Testis (tissue), 3 donors: Measurements from ENCODE around the gene EOGT. TPM values are rescaled to one million over a fixed set of nuclear protein-coding genes. Genes with fewer than 3 reads are reported as not detected.

Experiments
- DNase-seq: peaks from one replicate; pipeline ENCODE4 v3.0.0-alpha.2; 2019
- H3K27ac ChIP-seq, 2 donors: fragments of 200-600 bp; sonication (generic); one replicate each; pipeline ENCODE4 v1.5.1; 2019
- H3K27me3 ChIP-seq: fragments of 200-600 bp; sonication (generic); one replicate; pipeline ENCODE4 v1.5.1; 2019
- H3K36me3 ChIP-seq: fragments of 200-600 bp; sonication (generic); one replicate; pipeline ENCODE4 v1.5.1; 2017; ENCODE audit warnings: low read depth; ENCODE audit errors: missing control alignments
- H3K4me1 ChIP-seq: fragments of 200-600 bp; sonication (generic); one replicate; pipeline ENCODE4 v1.5.1; 2019
- H3K4me3 ChIP-seq, 2 donors: fragments of 200-600 bp; sonication (generic); one replicate each; pipeline ENCODE4 v1.5.1; 2017 to 2019
- H3K9me3 ChIP-seq: fragments of 200-600 bp; sonication (generic); one replicate; pipeline ENCODE4 v1.5.1; 2017
- POLR2A ChIP-seq: fragments of 450-650 bp; IDR thresholded peaks from one replicate; pipeline ENCODE4 v1.6.1; 2017; ENCODE audit warnings: antibody characterized with exemption, mild to moderate bottlenecking, moderate library complexity
- WGBS, 2 donors: methylation state at CpG; one replicate each; pipeline ENCODE4 v1.1.5; 2018; 5-methylcytosine and 5-hydroxymethylcytosine counted together
- intact Hi-C: fragments of 100-400 bp; cut with DNase I; formaldehyde crosslinking; loops from one replicate; pipeline ENCODE4 v1.15.1; 2023; ENCODE audit warnings: low total_unique reads
- microRNA counts, 2 donors: library from miRNA; unstranded; fragments of <30 nt; microRNA quantifications; one replicate each; lab custom pipeline; 2016
- microRNA-seq, 2 donors: library from miRNA; unstranded; fragments of <30 nt; microRNA quantifications; one replicate each; pipeline ENCODE4, GENCODE V29; 2016; ENCODE audit warnings: borderline number of aligned reads in 2 of 2, borderline replicate concordance in 1 of 2
- polyA plus RNA-seq: library from polyadenylated mRNA; stranded (reverse); fragments of 350-450 nt; fragmentation: Illumina TruSeq; extraction: RNeasy Lipid Tissue Mini Kit (QIAGEN cat#74804); gene quantifications from one replicate; pipeline ENCODE4 v1.2.3, GENCODE V29; 2014; ENCODE audit warnings: low read depth, low replicate concordance; ENCODE audit not compliant: insufficient read depth
- small RNA-seq, 2 donors: library from RNA; depleted of rRNA; stranded (forward); fragments of <200 nt; gene quantifications; one replicate each; pipeline ENCODE3, GENCODE V24; 2016
- total RNA-seq, 2 donors: library from RNA; depleted of rRNA; stranded (reverse); fragments of >200 nt; gene quantifications; one replicate each; pipeline ENCODE4 v1.2.3, GENCODE V29; 2016
- TF ChIP-seq, protein P1 (sequence below), 3 experiments: fragments of 450-650 bp in 2 of 3; fragments of 200-600 bp in 1 of 3; sonication (generic) in 1 of 3; IDR thresholded peaks; one replicate each; pipeline ENCODE4 v1.5.1; 2016 to 2019; ENCODE audit warnings: antibody characterized with exemption in 3 of 3, mild to moderate bottlenecking in 2 of 3, moderate library complexity in 1 of 3

EOGT gene
- total and polyA plus RNA-seq, 3 donors from 2014 or later = 15.0 to 22.7 (median 16.6) TPM

DNA sequence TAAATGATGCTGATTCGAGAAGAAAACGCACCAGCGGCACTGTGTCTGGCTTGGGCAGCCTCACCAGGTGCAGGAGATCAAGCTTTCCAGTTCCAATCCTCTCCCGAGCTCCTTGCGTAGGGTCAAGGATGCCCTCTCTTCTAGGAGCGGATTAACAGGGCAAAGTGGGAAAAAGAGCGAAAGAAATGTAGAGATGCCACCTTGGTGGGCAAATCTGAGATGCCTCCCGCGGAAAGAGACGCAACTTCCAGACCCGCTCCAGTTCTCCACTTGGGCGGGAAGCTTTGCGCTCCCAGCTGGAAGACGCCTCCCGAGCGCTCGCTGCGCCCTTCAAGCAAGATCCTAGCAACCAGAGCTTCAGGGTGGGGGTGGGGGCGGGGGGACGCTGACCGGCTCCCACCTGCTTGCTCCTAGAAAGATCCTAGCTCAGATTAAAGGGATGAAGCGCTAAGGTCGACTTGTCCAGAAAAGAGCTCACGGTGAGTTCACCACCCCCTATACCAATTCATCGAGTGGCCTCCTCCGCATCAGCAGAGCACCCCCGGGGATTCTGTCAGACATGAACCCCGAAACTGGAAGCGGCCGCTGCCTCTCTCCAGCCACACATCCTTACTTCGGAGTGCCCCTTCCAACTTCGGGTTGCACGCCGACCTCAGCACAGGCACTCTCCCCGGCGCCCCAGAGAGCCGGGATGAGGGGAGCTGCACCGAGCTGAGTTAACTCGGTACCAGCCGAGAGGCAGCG, 81.9 kb downstream of the EOGT start:
- Histone ChIP-seq H3K4me1 (no peaks in the 10 kb centered on the region), H3K27ac (no peak overlapping the region), H3K36me3 (no peaks in the 10 kb centered on the region), H3K4me3 (peak overlapping the region; percentile 36 to 48), H3K27me3 (no peaks in the 10 kb centered on the region), H3K9me3 (no peaks in the 10 kb centered on the region)
- TF ChIP-seq, protein P1, sequence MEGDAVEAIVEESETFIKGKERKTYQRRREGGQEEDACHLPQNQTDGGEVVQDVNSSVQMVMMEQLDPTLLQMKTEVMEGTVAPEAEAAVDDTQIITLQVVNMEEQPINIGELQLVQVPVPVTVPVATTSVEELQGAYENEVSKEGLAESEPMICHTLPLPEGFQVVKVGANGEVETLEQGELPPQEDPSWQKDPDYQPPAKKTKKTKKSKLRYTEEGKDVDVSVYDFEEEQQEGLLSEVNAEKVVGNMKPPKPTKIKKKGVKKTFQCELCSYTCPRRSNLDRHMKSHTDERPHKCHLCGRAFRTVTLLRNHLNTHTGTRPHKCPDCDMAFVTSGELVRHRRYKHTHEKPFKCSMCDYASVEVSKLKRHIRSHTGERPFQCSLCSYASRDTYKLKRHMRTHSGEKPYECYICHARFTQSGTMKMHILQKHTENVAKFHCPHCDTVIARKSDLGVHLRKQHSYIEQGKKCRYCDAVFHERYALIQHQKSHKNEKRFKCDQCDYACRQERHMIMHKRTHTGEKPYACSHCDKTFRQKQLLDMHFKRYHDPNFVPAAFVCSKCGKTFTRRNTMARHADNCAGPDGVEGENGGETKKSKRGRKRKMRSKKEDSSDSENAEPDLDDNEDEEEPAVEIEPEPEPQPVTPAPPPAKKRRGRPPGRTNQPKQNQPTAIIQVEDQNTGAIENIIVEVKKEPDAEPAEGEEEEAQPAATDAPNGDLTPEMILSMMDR (IDR thresholded peaks at IDR 0.05) = no peak
- no peak for TF ChIP-seq POLR2A
- DNase-seq = no peak
- intact Hi-C loops = no loop called here
- 2 to 3% methylated on average over 26 to 41 of the region's 41 CpGs for WGBS, 2 donors

MicroRNAs within 50 kb of the gene (microRNA counts, 767-probe panel; counts per million panel counts)
- microRNA hsa-miR-3136-5p (lab: Ali Mortazavi, UCI) = 0 to 152 counts per million in 2 donors

Small RNAs within 50 kb of the gene (microRNA-seq; reads per million reads assigned to microRNA genes)
- gene MIR3136 = 0 reads per million in 2 donors

Small RNAs within 50 kb of the gene (small RNA-seq; reads per million reads assigned to genes)
- gene MIR3136 = 0 reads per million in 2 donors

Other genes starting within 250 kb of the EOGT start
- gene TAFA4, start 81.1 kb downstream of the EOGT start, total RNA-seq = 1 to 10 TPM in 1 of 2 donors, under 1 TPM in 1; 0.93 to 3.3 TPM
- 0.66 TPM for gene TAFA4, start 81.1 kb downstream of the EOGT start, polyA plus RNA-seq
- 10 to 100 TPM; 37.4 to 67.7 TPM for gene TMF1, start 38.6 kb upstream of the EOGT start, total RNA-seq
- 30.6 TPM for gene TMF1, start 38.6 kb upstream of the EOGT start, polyA plus RNA-seq
- gene UBA3, start 66.7 kb upstream of the EOGT start, total RNA-seq = 10 to 100 TPM; 43.1 to 56.2 TPM
- 39.8 TPM for gene UBA3, start 66.7 kb upstream of the EOGT start, polyA plus RNA-seq
- 10 to 100 TPM; 61.3 to 70.6 TPM for gene ARL6IP5, start 71.3 kb upstream of the EOGT start, total RNA-seq
- gene ARL6IP5, start 71.3 kb upstream of the EOGT start, polyA plus RNA-seq = 68.3 TPM
- gene LMOD3, start 108.9 kb upstream of the EOGT start, total RNA-seq = not detected
- gene LMOD3, start 108.9 kb upstream of the EOGT start, polyA plus RNA-seq = 0.55 TPM